Upper lobe of left lung (tissue), 6 donors: ENCODE data around the gene EXOC4. TPM values are rescaled to one million over a fixed set of nuclear protein-coding genes. Genes with fewer than 3 reads are reported as not detected.

Experiments used
- ATAC-seq, 2 donors: fragments of 200-7000 bp; cut with Tn5 transposase; one replicate each; pipeline ENCODE4 v1.9.1; 2022; ENCODE audit warnings: mild to moderate bottlenecking in 2 of 2, moderate library complexity in 2 of 2; ENCODE audit not compliant: low FRiP score in 2 of 2
- DNase-seq, 2 donors: peaks; one replicate each; pipeline ENCODE4 v3.0.0-alpha.2; 2019 to 2020
- H3K27ac ChIP-seq, 4 donors: fragments of 200-600 bp; sonication (generic); one replicate each; pipeline ENCODE4 v1.5.1; 2016 to 2019
- H3K27me3 ChIP-seq, 4 donors: fragments of 200-600 bp; sonication (generic); one replicate each; pipeline ENCODE4 v1.5.1; 2017 to 2019
- H3K36me3 ChIP-seq, 4 donors: fragments of 200-600 bp; sonication (generic); one replicate each; pipeline ENCODE4 v1.5.1; 2016 to 2019
- H3K4me1 ChIP-seq, 4 donors: fragments of 200-600 bp; sonication (generic); one replicate each; pipeline ENCODE4 v1.5.1; 2018 to 2019
- H3K4me3 ChIP-seq, 4 donors: fragments of 200-600 bp; sonication (generic); one replicate each; pipeline ENCODE4 v1.5.1; 2017 to 2019; ENCODE audit warnings: mild to moderate bottlenecking in 2 of 4, moderate library complexity in 1 of 4
- H3K9me3 ChIP-seq, 4 donors: fragments of 200-600 bp; sonication (generic); one replicate each; pipeline ENCODE4 v1.5.1; 2018 to 2019
- EP300 ChIP-seq, 4 donors: sonication (generic); formaldehyde crosslinking; IDR thresholded peaks; one replicate each; pipeline ENCODE4 v1.5.1; 2017; ENCODE audit warnings: antibody characterized with exemption in 4 of 4, control low read depth in 2 of 4
- POLR2A ChIP-seq, 4 donors: fragments of 450-650 bp; IDR thresholded peaks; one replicate each; pipeline ENCODE4 v1.5.1; 2016 to 2017; ENCODE audit warnings: antibody characterized with exemption in 4 of 4, mild to moderate bottlenecking in 2 of 4
- POLR2AphosphoS5 ChIP-seq, 2 donors: sonication (generic); formaldehyde crosslinking; IDR thresholded peaks; one replicate each; pipeline ENCODE4 v1.5.1; 2017; ENCODE audit warnings: antibody characterized with exemption in 2 of 2
- WGBS, 2 donors: methylation state at CpG; one replicate each; pipeline ENCODE4 v1.1.5; 2017 to 2018; 5-methylcytosine and 5-hydroxymethylcytosine counted together
- total RNA-seq, 6 donors: library from RNA; depleted of rRNA in 4 of 6; stranded (reverse); fragments of >200 nt in 4 of 6; gene quantifications; one replicate each; pipeline versions ENCODE4 v1.1.0 to v1.2.1, GENCODE V29; 2016 to 2021
- TF ChIP-seq, protein P1 (sequence below), 6 experiments: fragments of 450-650 bp in 4 of 6; fragments of 200-600 bp in 2 of 6; sonication (generic) in 2 of 6; IDR thresholded peaks; one replicate each; pipeline ENCODE4 v1.5.1; 2016 to 2019; ENCODE audit warnings: antibody characterized with exemption in 6 of 6
- donor health status: DM: no; HTN: no; CAD: no; lungs with moderate emphysema.
- donor health status: DM: no; HTN: yes; CAD: no; lungs with severe emphysema.

Gene EXOC4
- total RNA-seq, 6 donors from 2014 or later: 56.3 to 325 (median 99.4) TPM

- H3K27me3 ChIP-seq: no peaks in the 10 kb centered on the region
- no peak overlapping the region for H3K4me3 ChIP-seq
- H3K4me1 ChIP-seq: no peaks in the 10 kb centered on the region
- ATAC-seq: no peak
- TF ChIP-seq, protein P1, sequence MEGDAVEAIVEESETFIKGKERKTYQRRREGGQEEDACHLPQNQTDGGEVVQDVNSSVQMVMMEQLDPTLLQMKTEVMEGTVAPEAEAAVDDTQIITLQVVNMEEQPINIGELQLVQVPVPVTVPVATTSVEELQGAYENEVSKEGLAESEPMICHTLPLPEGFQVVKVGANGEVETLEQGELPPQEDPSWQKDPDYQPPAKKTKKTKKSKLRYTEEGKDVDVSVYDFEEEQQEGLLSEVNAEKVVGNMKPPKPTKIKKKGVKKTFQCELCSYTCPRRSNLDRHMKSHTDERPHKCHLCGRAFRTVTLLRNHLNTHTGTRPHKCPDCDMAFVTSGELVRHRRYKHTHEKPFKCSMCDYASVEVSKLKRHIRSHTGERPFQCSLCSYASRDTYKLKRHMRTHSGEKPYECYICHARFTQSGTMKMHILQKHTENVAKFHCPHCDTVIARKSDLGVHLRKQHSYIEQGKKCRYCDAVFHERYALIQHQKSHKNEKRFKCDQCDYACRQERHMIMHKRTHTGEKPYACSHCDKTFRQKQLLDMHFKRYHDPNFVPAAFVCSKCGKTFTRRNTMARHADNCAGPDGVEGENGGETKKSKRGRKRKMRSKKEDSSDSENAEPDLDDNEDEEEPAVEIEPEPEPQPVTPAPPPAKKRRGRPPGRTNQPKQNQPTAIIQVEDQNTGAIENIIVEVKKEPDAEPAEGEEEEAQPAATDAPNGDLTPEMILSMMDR (IDR thresholded peaks at IDR 0.05): no peak
- TF ChIP-seq EP300 (IDR thresholded peaks at IDR 0.05): no peak
- no peak for TF ChIP-seq POLR2AphosphoS5 (IDR thresholded peaks at IDR 0.05)
- TF ChIP-seq POLR2A (IDR thresholded peaks at IDR 0.05): no peak
- no peak overlapping the region for H3K27ac ChIP-seq
- H3K36me3 ChIP-seq: no peaks in the 10 kb centered on the region
- DNase-seq: no peak
- no peaks in the 10 kb centered on the region for H3K9me3 ChIP-seq
- 97 to 98% methylated on average over 2 of the region's 2 CpGs for WGBS, 2 donors
Measured at GRCh38 chr7:133428326-133428725, 175.4 kb downstream of the EXOC4 start.

DNA sequence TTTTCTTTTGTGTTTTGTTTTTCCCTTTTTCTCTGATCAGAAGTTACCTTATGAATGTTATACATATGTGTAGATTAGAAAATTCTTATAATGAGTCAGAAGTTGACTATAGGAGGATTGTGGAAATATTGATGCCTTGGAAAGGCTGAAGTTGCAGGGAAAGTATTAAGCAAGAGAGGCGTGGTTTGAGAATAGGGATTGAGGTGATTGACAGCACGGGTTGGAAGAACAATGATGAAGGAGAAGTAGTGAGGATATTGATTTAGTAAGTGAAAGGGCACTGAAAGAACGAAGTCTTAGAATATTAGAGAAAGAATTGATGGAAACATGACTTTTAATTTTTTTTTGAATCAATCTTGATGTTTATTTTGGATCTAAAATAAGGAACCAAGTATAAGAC, 176.0 kb downstream of the EXOC4 start:
- ATAC-seq (no peak), DNase-seq (no peak)
- H3K4me3 ChIP-seq: no peak overlapping the region
- no peaks in the 10 kb centered on the region for H3K27me3 ChIP-seq
- TF ChIP-seq POLR2A (IDR thresholded peaks at IDR 0.05) (no peak), POLR2AphosphoS5 (IDR thresholded peaks at IDR 0.05) (no peak), EP300 (IDR thresholded peaks at IDR 0.05) (no peak)
- TF ChIP-seq, protein P1 (IDR thresholded peaks at IDR 0.05): no peak
- no peaks in the 10 kb centered on the region for H3K9me3 ChIP-seq
- H3K36me3 ChIP-seq: no peaks in the 10 kb centered on the region
- WGBS, 2 donors: 90 to 91% methylated on average over 3 of the region's 3 CpGs
- no peak overlapping the region for H3K27ac ChIP-seq
- H3K4me1 ChIP-seq: peaks cover 0 to 3% (median 1%) of the 10 kb centered on the region in 4 donors

- H3K27me3 ChIP-seq: no peaks in the 10 kb centered on the region
- peaks cover 0 to 7% (median 4%) of the 10 kb centered on the region in 4 donors for H3K4me1 ChIP-seq
- no peaks in the 10 kb centered on the region for H3K9me3 ChIP-seq
- TF ChIP-seq POLR2AphosphoS5 (IDR thresholded peaks at IDR 0.05) (no peak), POLR2A (IDR thresholded peaks at IDR 0.05) (no peak), EP300 (IDR thresholded peaks at IDR 0.05) (no peak)
- TF ChIP-seq, protein P1 (IDR thresholded peaks at IDR 0.05): no peak
- no peak overlapping the region for H3K4me3 ChIP-seq
- ATAC-seq: no peak
- DNase-seq: no peak
- WGBS, 2 donors: 97% methylated on average over 3 of the region's 3 CpGs
- no peak overlapping the region for H3K27ac ChIP-seq
- no peaks in the 10 kb centered on the region for H3K36me3 ChIP-seq
Measured at GRCh38 chr7:133429371-133429770, 176.5 kb downstream of the EXOC4 start.

GRCh38 chr7:133431134-133431724, 178.4 kb downstream of the EXOC4 start:
- H3K4me1 ChIP-seq: peaks cover 0 to 8% (median 6%) of the 10 kb centered on the region in 4 donors
- H3K27ac ChIP-seq: no peak overlapping the region
- H3K9me3 ChIP-seq: no peaks in the 10 kb centered on the region
- H3K4me3 ChIP-seq: no peak overlapping the region
- DNase-seq (no peak), ATAC-seq (no peak)
- WGBS, 2 donors: 92 to 97% methylated on average over 1 of the region's 1 CpG
- no peaks in the 10 kb centered on the region for H3K27me3 ChIP-seq
- TF ChIP-seq EP300 (IDR thresholded peaks at IDR 0.05): no peak
- TF ChIP-seq, protein P1 (IDR thresholded peaks at IDR 0.05): no peak
- no peak for TF ChIP-seq POLR2AphosphoS5 (IDR thresholded peaks at IDR 0.05)
- TF ChIP-seq POLR2A (IDR thresholded peaks at IDR 0.05): no peak
- no peaks in the 10 kb centered on the region for H3K36me3 ChIP-seq
